Lower lobe of right lung (tissue), 2 donors: ENCODE data around the gene ARFRP1. TPM values are rescaled to one million over a fixed set of nuclear protein-coding genes. Genes with fewer than 3 reads are reported as not detected.

Experiments
- ATAC-seq, 2 donors: fragments of 200-7000 bp; cut with Tn5 transposase; one replicate each; pipeline ENCODE4 v1.9.1; 2020 to 2022; ENCODE audit warnings: mild to moderate bottlenecking in 2 of 2, moderate library complexity in 2 of 2
- DNase-seq: peaks from one replicate; pipeline ENCODE4 v3.0.0-alpha.2; 2020
- H3K27ac ChIP-seq: fragments of 200-600 bp; one replicate; pipeline ENCODE4 v1.8.0; 2022
- H3K27me3 ChIP-seq: fragments of 200-600 bp; one replicate; pipeline ENCODE4 v1.8.0; 2022; ENCODE audit warnings: low read depth
- H3K36me3 ChIP-seq: fragments of 200-600 bp; one replicate; pipeline ENCODE4 v1.8.0; 2022; ENCODE audit warnings: mild to moderate bottlenecking
- H3K4me1 ChIP-seq: fragments of 200-600 bp; one replicate; pipeline ENCODE4 v1.8.0; 2022
- H3K4me3 ChIP-seq: fragments of 200-600 bp; one replicate; pipeline ENCODE4 v1.8.0; 2022; ENCODE audit warnings: mild to moderate bottlenecking
- H3K9me3 ChIP-seq: fragments of 200-600 bp; one replicate; pipeline ENCODE4 v1.8.0; 2022
- CTCF ChIP-seq: fragments of 200-600 bp; IDR thresholded peaks from one replicate; pipeline ENCODE4 v1.8.0; 2022; ENCODE audit warnings: antibody characterized with exemption, mild to moderate bottlenecking
- intact Hi-C: fragments of 100-400 bp; cut with DNase I; formaldehyde crosslinking; loops from one replicate; pipeline ENCODE4 v1.11.0; 2022
- total RNA-seq: library from RNA; stranded (reverse); fragmentation: NEBNext Ultra II Directional; extraction: Animal tissue kit (Norgen Biotek cat#: 25700); gene quantifications from one replicate; pipeline ENCODE4 v1.2.1, GENCODE V29; 2021
- donor health status: DM: no; HTN: yes; CAD: no; lungs with severe emphysema.

ARFRP1 gene
- total RNA-seq, 1 donor from 2014 or later: 44.3 TPM

- peaks cover 36% of the 10 kb centered on the region for H3K36me3 ChIP-seq
- H3K9me3 ChIP-seq: no peaks in the 10 kb centered on the region
- ATAC-seq (no peak), DNase-seq (no peak)
- no peak overlapping the region for H3K4me3 ChIP-seq
- intact Hi-C loops: no loop called here
- H3K27me3 ChIP-seq: no peaks in the 10 kb centered on the region
- no peak for TF ChIP-seq CTCF
- H3K4me1 ChIP-seq: peaks cover 14% of the 10 kb centered on the region
- H3K27ac ChIP-seq: no peak overlapping the region
These were observed 37.0 kb upstream of the ARFRP1 start for GRCh38 chr20:63744574-63745423.

- Histone ChIP-seq H3K36me3 (peaks cover 36% of the 10 kb centered on the region), H3K27me3 (no peaks in the 10 kb centered on the region), H3K9me3 (no peaks in the 10 kb centered on the region), H3K4me3 (no peak overlapping the region), H3K4me1 (peaks cover 15% of the 10 kb centered on the region), H3K27ac (no peak overlapping the region)
- ATAC-seq: no peak
- intact Hi-C loops: no loop called here
- TF ChIP-seq CTCF: no peak
- DNase-seq: no peak
These were observed 36.4 kb upstream of the ARFRP1 start for GRCh38 chr20:63744158-63744557.

- Histone ChIP-seq H3K27me3 (no peaks in the 10 kb centered on the region), H3K9me3 (no peaks in the 10 kb centered on the region), H3K27ac (no peak overlapping the region), H3K4me3 (no peak overlapping the region), H3K36me3 (peaks cover 36% of the 10 kb centered on the region), H3K4me1 (peaks cover 23% of the 10 kb centered on the region)
- intact Hi-C loops: no loop called here
- no peak for TF ChIP-seq CTCF
- ATAC-seq (no peak), DNase-seq (no peak)
These were observed 35.6 kb upstream of the ARFRP1 start for GRCh38 chr20:63743210-63743970.

- TF ChIP-seq CTCF: no peak
- no peaks in the 10 kb centered on the region for H3K27me3 ChIP-seq
- ATAC-seq: no peak
- intact Hi-C loops: no loop called here
- H3K9me3 ChIP-seq: no peaks in the 10 kb centered on the region
- H3K36me3 ChIP-seq: peaks cover 36% of the 10 kb centered on the region
- H3K4me3 ChIP-seq: no peak overlapping the region
- peaks cover 32% of the 10 kb centered on the region for H3K4me1 ChIP-seq
- DNase-seq: no peak
- no peak overlapping the region for H3K27ac ChIP-seq
These were observed 34.7 kb upstream of the ARFRP1 start for GRCh38 chr20:63742381-63743024.

GRCh38 chr20:63741676-63742380, 34.1 kb upstream of the ARFRP1 start:
- peak overlapping the region; percentile 73 for H3K4me3 ChIP-seq
- peaks cover 36% of the 10 kb centered on the region for H3K36me3 ChIP-seq
- TF ChIP-seq CTCF: no peak
- H3K27ac ChIP-seq: peak overlapping the region; percentile 85
- intact Hi-C loops: no loop called here
- DNase-seq (no peak), ATAC-seq (no peak)
- H3K27me3 ChIP-seq: no peaks in the 10 kb centered on the region
- H3K4me1 ChIP-seq: peaks cover 35% of the 10 kb centered on the region
- H3K9me3 ChIP-seq: no peaks in the 10 kb centered on the region
